SKM-1 treated with dmso at 0.1 percent for 144 hours (cell line): ENCODE results near the gene KCNJ10.

ENCODE experiments used
- DNase-seq: peaks from one replicate; lab custom pipeline; 2025; ENCODE audit not compliant: unreplicated experiment; lab: John Stamatoyannopoulos, UW

KCNJ10 gene

GRCh38 chr1:159968901-159969300 is 101.1 kb downstream of the KCNJ10 start:
- DNase-seq: no peak

GRCh38 chr1:159965263-159965662 is 104.7 kb downstream of the KCNJ10 start:
- no peak for DNase-seq

DNA sequence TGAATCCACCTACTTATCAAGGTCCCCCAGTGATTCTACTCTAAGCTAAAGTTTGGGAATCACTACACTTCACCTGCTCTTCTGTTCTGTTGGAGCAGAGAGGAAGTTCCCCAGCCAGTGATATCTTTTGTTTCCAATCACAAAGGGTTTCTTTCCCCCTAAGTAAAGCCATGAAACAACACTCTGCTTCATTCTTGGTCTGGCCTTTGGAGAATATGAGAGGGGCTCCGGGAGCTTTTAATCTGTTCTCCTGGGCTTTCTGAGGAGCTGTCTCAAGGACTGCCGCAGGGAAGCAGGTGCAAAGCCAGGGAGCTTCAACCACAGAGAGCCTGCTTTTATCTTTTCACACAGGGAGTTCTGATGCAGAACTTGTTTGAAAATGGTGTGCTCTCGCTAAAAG is 105.8 kb downstream of the KCNJ10 start:
- DNase-seq: no peak

- DNase-seq: no peak
Observed at GRCh38 chr1:159962176-159962575, 107.8 kb downstream of the KCNJ10 start.

GRCh38 chr1:159961636-159962035 is 108.3 kb downstream of the KCNJ10 start:
- DNase-seq: no peak

- DNase-seq: no peak
Observed at GRCh38 chr1:159960721-159961381, 109.1 kb downstream of the KCNJ10 start.

GRCh38 chr1:159959451-159959850 is 110.5 kb downstream of the KCNJ10 start:
- DNase-seq: no peak

DNA sequence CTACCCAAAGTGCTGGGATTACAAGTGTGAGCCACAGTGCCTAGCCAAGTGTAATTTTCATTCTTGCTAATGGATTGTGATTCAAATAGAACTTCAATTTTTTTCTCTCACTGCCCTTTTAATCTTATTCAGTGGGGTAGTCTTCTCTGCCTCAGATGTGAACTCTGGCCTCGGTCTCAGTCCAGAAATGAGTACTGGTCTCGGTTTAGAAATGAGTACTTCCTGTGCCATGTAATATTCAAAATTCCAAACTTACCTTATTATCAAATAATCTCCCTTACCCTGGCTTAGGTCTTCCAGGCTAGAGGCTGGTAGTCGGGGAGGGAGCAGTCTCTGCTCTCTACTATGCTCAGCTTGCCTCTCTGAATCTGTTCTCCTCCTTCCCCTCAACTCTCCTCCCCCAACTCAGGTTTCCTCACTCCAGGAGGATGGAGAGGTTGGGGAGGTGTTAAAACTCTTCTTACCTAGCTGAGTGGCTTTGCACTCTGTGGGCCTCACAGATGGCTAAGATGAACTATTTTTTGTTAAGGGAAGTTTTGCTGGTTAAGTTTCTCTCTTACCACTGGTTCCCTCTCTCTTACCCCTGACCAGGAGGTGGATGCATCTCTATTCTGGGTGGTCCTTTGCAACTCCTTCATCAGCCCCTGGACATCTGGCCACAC is 111.1 kb downstream of the KCNJ10 start:
- no peak for DNase-seq

- no peak for DNase-seq
Observed at GRCh38 chr1:159957824-159958268, 112.1 kb downstream of the KCNJ10 start.

- DNase-seq: no peak
Observed at GRCh38 chr1:159955456-159955855, 114.5 kb downstream of the KCNJ10 start.

DNA sequence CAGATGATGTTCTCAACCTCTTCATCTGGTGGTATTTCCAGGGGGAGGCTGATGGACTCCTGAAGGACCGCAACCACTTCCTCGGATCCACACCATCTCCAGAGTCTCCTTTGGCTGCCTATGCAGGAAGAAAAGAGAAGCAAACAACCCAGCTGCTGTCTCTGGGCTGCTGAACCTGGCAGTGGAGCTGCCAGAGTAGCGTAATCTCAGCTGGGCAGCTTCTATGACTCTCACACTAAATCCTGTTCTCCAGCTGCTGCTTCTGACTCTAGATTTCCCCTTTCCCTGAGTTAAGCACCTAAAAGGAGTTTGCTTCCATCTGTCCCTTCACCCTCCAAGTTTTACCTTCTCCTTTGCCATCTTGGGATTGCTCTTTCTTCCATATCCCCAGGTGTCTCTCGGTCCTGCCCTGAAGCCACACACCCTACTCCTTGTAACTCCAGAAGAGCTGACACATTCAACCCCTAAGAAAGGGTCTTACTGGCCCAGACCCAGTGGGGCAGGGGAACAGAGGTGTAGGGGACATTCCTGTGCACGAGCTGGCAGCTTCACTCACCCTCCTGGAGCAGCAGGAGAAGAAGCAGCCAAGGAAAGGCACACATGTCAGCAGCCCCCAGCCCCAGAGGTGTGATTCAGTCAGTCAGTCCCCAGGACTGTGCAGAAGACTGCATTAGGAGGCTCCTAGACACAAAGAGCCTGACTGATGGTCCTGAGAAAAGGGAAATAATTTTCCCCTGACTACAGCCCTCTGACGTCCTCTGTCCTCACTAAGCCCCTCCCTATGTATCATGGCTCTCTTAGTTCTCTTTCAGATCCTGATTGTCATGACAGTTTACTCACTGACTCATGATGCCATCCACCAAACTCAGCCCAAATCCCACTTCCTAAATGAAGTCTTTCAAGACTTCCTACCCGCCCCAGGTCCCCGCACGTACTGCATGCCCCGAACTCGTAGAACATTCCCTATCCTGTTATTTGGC is 116.1 kb downstream of the KCNJ10 start, which contains the start of gene SLAMF9:
Gene SLAMF9, minus strand, starts transcription at position 702 of the 980 bp plus-strand sequence. Its CDS starts 100 bp downstream, at position 602.
- no peak for DNase-seq

DNA sequence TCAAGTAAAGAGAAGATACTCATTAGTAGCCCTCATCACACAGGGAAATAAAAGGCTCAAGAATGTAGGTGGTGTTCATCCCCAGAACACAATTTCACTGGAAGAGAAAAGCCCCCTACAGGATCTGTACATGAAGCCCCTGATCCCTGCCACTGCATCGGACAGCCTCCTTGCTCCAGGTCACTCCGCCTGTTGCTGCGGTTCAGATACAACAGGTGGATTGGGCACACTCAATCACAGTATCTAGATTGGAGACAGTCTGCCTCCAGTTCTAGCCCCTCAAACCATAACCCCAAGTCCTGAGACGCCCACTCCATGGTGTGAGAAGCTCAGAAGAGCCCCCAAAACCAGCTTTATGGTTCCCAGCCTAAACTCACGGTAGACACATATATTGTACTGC is 117.0 kb downstream of the KCNJ10 start:
- DNase-seq: no peak

GRCh38 chr1:159951551-159951950 is 118.4 kb downstream of the KCNJ10 start:
- DNase-seq: no peak

- DNase-seq: no peak
Observed at GRCh38 chr1:159951016-159951415, 118.9 kb downstream of the KCNJ10 start.

GRCh38 chr1:159949981-159950381 is 120.0 kb downstream of the KCNJ10 start:
- DNase-seq: peak; percentile 81

DNA sequence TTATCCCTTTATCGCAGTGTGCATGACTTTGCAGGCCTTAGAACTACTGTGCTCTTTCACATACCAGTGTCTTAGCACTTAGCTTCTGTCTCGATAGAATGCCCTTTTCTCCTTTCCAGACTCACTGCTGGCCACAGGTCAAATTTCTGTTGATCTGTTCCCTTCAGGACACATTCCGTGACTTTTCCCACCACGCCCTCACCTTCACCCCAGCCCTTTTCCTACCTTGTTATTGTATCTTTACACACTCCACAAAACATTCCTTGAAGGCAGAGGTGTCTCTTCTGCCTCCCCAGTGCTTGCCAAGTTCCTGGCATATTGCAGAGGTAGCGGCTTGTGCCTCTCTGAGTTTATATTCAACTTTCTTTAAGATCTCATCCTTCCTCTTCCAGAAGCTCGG is 120.8 kb downstream of the KCNJ10 start:
- DNase-seq: no peak
